DMS153 (cell line): Measurements from ENCODE around the gene DAD1.
"Not testable (repeated sequence)": the region's sequence is repeated elsewhere in the genome, so short reads cannot be mapped to it uniquely, and the experiment has no call there.

Experiments
- DNase-seq: peaks from one replicate; lab custom pipeline; 2025; lab: John Stamatoyannopoulos, UW

The DAD1 gene

GRCh38 chr14:22552001-22552826, 36.8 kb downstream of the DAD1 start:
- DNase-seq: no peak

DNA sequence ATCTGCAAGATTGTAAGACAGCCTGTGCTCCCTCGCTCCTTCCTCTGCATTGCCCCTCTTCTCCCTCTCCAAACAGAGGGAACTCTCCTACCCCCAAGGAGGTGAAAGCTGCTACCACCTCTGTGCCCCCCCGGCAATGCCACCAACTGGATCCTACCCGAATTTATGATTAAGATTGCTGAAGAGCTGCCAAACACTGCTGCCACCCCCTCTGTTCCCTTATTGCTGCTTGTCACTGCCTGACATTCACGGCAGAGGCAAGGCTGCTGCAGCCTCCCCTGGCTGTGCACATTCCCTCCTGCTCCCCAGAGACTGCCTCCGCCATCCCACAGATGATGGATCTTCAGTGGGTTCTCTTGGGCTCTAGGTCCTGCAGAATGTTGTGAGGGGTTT, 37.4 kb downstream of the DAD1 start:
- DNase-seq: no peak

DNA sequence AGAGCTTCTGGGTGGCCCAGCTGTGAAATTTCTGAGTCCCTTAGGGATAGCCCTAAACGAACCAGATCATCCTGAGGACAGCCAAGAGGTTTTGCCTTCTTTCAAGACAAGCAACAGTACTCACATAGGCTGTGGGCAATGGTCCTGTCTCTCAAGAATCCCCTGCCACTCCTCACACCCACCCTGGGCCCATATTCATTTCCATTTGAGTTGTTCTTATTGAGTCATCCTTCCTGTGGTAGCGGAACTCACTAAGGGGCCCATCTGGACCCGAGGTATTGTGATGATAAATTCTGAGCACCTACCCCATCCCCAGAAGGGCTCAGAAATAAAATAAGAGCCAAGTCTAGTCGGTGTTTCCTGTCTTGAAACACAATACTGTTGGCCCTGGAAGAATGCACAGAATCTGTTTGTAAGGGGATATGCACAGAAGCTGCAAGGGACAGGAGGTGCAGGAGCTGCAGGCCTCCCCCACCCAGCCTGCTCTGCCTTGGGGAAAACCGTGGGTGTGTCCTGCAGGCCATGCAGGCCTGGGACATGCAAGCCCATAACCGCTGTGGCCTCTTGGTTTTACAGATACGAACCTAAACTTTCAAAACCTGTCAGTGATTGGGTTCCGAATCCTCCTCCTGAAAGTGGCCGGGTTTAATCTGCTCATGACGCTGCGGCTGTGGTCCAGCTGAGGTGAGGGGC, 38.9 kb downstream of the DAD1 start:
- DNase-seq: no peak

DNA sequence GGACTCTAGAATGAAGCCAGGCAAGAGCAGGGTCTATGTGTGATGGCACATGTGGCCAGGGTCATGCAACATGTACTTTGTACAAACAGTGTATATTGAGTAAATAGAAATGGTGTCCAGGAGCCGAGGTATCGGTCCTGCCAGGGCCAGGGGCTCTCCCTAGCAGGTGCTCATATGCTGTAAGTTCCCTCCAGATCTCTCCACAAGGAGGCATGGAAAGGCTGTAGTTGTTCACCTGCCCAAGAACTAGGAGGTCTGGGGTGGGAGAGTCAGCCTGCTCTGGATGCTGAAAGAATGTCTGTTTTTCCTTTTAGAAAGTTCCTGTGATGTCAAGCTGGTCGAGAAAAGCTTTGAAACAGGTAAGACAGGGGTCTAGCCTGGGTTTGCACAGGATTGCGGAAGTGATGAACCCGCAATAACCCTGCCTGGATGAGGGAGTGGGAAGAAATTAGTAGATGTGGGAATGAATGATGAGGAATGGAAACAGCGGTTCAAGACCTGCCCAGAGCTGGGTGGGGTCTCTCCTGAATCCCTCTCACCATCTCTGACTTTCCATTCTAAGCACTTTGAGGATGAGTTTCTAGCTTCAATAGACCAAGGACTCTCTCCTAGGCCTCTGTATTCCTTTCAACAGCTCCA, 39.6 kb downstream of the DAD1 start:
- DNase-seq: no peak

DNA sequence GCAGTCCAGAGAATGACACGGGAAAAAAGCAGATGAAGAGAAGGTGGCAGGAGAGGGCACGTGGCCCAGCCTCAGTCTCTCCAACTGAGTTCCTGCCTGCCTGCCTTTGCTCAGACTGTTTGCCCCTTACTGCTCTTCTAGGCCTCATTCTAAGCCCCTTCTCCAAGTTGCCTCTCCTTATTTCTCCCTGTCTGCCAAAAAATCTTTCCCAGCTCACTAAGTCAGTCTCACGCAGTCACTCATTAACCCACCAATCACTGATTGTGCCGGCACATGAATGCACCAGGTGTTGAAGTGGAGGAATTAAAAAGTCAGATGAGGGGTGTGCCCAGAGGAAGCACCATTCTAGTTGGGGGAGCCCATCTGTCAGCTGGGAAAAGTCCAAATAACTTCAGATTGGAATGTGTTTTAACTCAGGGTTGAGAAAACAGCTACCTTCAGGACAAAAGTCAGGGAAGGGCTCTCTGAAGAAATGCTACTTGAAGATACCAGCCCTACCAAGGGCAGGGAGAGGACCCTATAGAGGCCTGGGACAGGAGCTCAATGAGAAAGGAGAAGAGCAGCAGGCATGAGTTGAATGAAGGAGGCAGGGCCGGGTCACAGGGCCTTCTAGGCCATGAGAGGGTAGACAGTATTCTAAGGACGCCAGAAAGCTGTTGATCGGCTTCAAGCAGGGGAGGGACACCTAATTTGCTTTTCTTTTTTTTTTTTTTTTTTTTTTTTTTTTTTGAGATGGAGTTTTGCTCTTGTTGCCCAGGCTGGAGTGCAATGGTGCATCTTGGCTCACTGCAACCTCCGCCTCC, 40.9 kb downstream of the DAD1 start:
- no peak for DNase-seq

- no peak for DNase-seq
Observed at GRCh38 chr14:22547313-22547947, 41.6 kb downstream of the DAD1 start.

GRCh38 chr14:22546722-22547071, 42.3 kb downstream of the DAD1 start:
- no peak for DNase-seq

DNA sequence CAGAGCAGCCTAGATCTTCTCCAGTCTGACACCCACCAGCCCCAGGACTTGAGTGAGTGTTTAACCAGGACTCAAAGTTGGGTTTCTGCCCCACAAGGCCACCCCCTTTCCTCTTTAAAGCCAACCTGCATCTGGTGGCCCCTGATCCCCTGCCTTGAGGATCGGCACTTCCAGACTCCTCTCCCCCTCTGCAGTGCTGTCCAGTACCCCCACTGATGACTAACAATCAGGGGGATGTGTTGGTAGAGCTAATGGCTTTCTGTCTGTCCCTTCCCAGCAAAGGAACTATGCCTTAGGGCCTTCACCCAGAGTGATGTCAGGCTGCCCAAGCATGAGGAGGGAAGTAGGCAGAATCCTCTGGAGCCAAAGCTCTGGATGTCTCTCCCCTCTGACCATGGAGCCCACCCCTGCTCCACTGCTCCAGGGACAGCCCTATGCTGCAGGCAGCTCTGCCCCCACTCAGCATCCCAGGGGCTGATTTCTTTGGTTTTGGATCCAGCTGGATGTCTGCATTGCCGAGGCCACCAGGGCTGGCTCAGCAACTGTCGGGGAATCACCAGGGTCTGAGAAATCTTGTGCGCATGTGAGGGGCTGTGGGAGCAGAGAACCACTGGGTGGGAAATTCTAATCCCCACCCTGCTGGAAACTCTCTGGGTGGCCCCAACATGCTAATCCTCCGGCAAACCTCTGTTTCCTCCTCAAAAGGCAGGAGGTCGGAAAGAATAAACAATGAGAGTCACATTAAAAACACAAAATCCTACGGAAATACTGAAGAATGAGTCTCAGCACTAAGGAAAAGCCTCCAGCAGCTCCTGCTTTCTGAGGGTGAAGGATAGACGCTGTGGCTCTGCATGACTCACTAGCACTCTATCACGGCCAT, 42.9 kb downstream of the DAD1 start:
- DNase-seq: no peak

- DNase-seq: no peak
Observed at GRCh38 chr14:22544881-22545420, 44.1 kb downstream of the DAD1 start.

GRCh38 chr14:22544406-22544805, 44.6 kb downstream of the DAD1 start:
- no peak for DNase-seq

GRCh38 chr14:22543570-22544357, 45.3 kb downstream of the DAD1 start:
- not testable (repeated sequence) for DNase-seq

DNA sequence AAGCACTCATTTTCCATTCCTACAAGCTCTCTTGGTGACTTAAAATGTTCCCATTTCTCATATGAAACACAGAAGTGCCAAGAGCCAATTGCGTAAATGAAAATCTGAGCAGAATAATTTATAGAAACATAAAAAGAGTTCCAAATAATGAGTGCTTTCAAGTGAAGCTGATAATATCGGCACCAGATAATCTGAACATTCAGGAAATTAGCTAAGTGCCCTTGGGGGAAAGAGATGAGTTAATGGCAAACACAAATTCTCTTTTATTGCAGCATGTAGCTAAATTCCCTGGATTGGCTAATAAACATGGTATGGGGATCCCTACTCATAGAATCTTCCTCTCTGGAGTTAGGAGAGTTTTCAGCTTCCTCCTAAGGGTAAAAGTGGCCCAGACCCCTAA, 46.7 kb downstream of the DAD1 start:
- no peak for DNase-seq

GRCh38 chr14:22541721-22542120, 47.3 kb downstream of the DAD1 start:
- no peak for DNase-seq

- DNase-seq: no peak
Observed at GRCh38 chr14:22540811-22541360, 48.1 kb downstream of the DAD1 start.

DNA sequence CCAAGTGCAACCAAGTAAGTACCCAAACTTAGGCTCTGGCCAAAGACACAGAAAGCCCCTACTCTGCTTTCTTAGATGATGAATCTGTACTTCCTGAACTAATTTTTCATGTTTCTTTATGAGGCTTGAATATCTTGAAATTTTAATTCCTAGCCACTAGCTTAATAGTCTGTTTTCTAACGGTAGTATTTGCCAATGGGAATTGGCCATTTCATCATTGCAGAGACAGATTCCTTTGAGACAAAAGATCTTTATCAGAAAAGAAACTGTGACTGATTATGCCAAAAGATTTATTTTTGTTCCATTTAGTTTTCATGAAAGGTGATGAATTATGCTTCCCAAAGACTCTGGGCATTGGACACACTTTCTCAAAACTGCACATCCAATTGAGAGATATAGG, 48.7 kb downstream of the DAD1 start:
- DNase-seq: no peak

GRCh38 chr14:22539831-22540230, 49.2 kb downstream of the DAD1 start:
- no peak for DNase-seq

- no peak for DNase-seq
Observed at GRCh38 chr14:22538671-22539228, 50.3 kb downstream of the DAD1 start.

GRCh38 chr14:22537436-22538310, 51.4 kb downstream of the DAD1 start:
- no peak for DNase-seq
